Chondrocyte (in vitro differentiated cells): ENCODE measurements around the gene TEX26. TPM values are rescaled to one million over a fixed set of nuclear protein-coding genes. Genes with fewer than 3 reads are reported as not detected.

ENCODE experiments used
- DNase-seq: peaks from one replicate; pipeline ENCODE4 v3.0.0; 2021; ENCODE audit warnings: mixed read lengths, low spot score
- H3K27ac Mint-ChIP-seq: one replicate; pipeline ENCODE4 v1.8.0; 2021; ENCODE audit warnings: mild to moderate bottlenecking, moderate library complexity, mixed read lengths; ENCODE audit not compliant: unreplicated experiment
- H3K27me3 Mint-ChIP-seq: 2 replicates; pipeline ENCODE4 v1.8.0; 2021; ENCODE audit warnings: low read depth, mixed read lengths
- H3K36me3 Mint-ChIP-seq: 2 replicates; pipeline ENCODE4 v1.8.0; 2021; ENCODE audit warnings: low read depth, mixed read lengths
- H3K4me1 Mint-ChIP-seq: 2 replicates; pipeline ENCODE4 v1.8.0; 2021; ENCODE audit warnings: low read depth, mild to moderate bottlenecking, mixed read lengths
- H3K4me3 Mint-ChIP-seq: one replicate; pipeline ENCODE4 v1.8.0; 2021; ENCODE audit warnings: mild to moderate bottlenecking, moderate library complexity, mixed read lengths; ENCODE audit not compliant: unreplicated experiment
- H3K9me3 Mint-ChIP-seq: 2 replicates; pipeline ENCODE4 v1.8.0; 2021; ENCODE audit warnings: low read depth, mixed read lengths
- CTCF ChIP-seq: fragments of 200-600 bp; sonication (generic); IDR thresholded peaks from 2 replicates; pipeline ENCODE4 v1.5.0; 2021; ENCODE audit warnings: antibody characterized with exemption, mild to moderate bottlenecking, moderate library complexity
- total RNA-seq: library from RNA; stranded (reverse); gene quantifications from 3 replicates; pipeline ENCODE4 v1.2.1, GENCODE V29; 2021

Gene TEX26
- total RNA-seq, 1 donor from 2014 or later = not detected

GRCh38 chr13:31007417-31007816, 75.0 kb downstream of the TEX26 start:
- H3K4me1 Mint-ChIP-seq = peaks cover 9% of the 10 kb centered on the region
- no peak overlapping the region for H3K4me3 Mint-ChIP-seq
- no peaks in the 10 kb centered on the region for H3K36me3 Mint-ChIP-seq
- no peaks in the 10 kb centered on the region for H3K9me3 Mint-ChIP-seq
- peaks cover 1% of the 10 kb centered on the region for H3K27me3 Mint-ChIP-seq
- no peak overlapping the region for H3K27ac Mint-ChIP-seq
- no peak for DNase-seq
- no peak for TF ChIP-seq CTCF

- TF ChIP-seq CTCF = no peak
- DNase-seq = no peak
- no peaks in the 10 kb centered on the region for H3K36me3 Mint-ChIP-seq
- peaks cover 9% of the 10 kb centered on the region for H3K4me1 Mint-ChIP-seq
- H3K9me3 Mint-ChIP-seq = no peaks in the 10 kb centered on the region
- H3K4me3 Mint-ChIP-seq = no peak overlapping the region
- no peak overlapping the region for H3K27ac Mint-ChIP-seq
- H3K27me3 Mint-ChIP-seq = peaks cover 1% of the 10 kb centered on the region
These were observed 76.1 kb downstream of the TEX26 start for GRCh38 chr13:31008400-31009115.

GRCh38 chr13:31009166-31009565, 76.7 kb downstream of the TEX26 start:
- Mint-ChIP-seq H3K4me1 (peaks cover 9% of the 10 kb centered on the region), H3K36me3 (no peaks in the 10 kb centered on the region), H3K27me3 (peaks cover 1% of the 10 kb centered on the region), H3K4me3 (no peak overlapping the region), H3K27ac (no peak overlapping the region), H3K9me3 (no peaks in the 10 kb centered on the region)
- TF ChIP-seq CTCF = no peak
- no peak for DNase-seq

- no peak overlapping the region for H3K4me3 Mint-ChIP-seq
- H3K4me1 Mint-ChIP-seq = peaks cover 9% of the 10 kb centered on the region
- H3K27ac Mint-ChIP-seq = no peak overlapping the region
- no peak for DNase-seq
- peaks cover 1% of the 10 kb centered on the region for H3K27me3 Mint-ChIP-seq
- H3K9me3 Mint-ChIP-seq = no peaks in the 10 kb centered on the region
- H3K36me3 Mint-ChIP-seq = no peaks in the 10 kb centered on the region
- TF ChIP-seq CTCF = no peak
These were observed 77.8 kb downstream of the TEX26 start for GRCh38 chr13:31010296-31010695.

GRCh38 chr13:31011193-31011860, 78.9 kb downstream of the TEX26 start:
- Mint-ChIP-seq H3K27ac (no peak overlapping the region), H3K4me3 (no peak overlapping the region)

More at GRCh38 chr13:31011193-31011860, 78.9 kb downstream of the TEX26 start:
- no peaks in the 10 kb centered on the region for H3K9me3 Mint-ChIP-seq
- DNase-seq = no peak
- TF ChIP-seq CTCF = no peak
- no peaks in the 10 kb centered on the region for H3K27me3 Mint-ChIP-seq
- no peaks in the 10 kb centered on the region for H3K36me3 Mint-ChIP-seq
- peaks cover 9% of the 10 kb centered on the region for H3K4me1 Mint-ChIP-seq
